NCI-H446 treated with DMSO at 0.1 percent for 48 hours (cell line): ENCODE results near the gene ATXN1.
A peak's percentile ranks its signal among the peaks of the same experiment; 100 is the strongest.

Source experiments
- DNase-seq: peaks from one replicate; lab custom pipeline; 2025; lab: John Stamatoyannopoulos, UW

ATXN1 gene

GRCh38 chr6:16762268-16762549, 949 bp upstream of the ATXN1 start:
- DNase-seq: peak; percentile 34

DNA sequence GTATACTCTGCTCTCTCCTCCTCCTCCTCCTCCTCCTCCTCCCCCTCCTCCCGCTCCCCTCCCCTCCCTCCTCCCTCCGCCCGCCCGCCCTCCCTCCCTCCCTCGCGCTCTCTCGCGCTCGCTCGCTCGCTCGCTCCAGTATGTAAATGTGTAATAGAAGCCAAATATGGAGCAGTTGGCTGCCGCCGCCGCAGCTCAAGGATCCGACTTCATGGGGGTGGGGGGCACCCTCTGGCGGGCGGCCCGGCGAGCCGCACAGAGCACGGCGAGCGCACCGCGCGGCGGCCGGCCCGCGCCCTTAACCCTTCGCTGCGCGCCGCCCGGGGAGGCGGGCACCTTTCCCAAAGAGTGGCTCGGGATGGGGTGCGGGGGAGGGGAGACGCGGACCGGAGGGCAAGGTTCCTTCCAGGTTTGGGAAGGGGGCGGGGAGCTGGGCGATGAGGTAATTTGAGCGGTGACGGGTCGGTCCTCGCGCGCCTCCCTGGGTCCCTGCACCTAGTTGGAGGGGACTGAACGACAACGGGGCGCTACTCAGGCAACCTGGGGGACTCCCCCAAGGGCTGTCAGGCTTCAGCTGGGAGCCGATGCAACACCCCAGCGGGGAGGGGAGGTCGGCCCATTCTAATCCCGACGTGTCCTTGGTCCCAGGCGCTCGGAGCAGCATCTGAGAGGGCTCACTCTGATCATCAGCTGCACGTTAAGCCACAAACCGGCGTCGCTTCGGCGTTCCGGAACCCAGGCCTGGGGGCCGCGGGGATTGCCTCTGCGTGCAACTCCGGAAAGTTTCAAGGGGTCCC, 409 bp upstream of the ATXN1 start:
- peak; percentile 89 for DNase-seq

GRCh38 chr6:16759646-16760515, 1.4 kb downstream of the ATXN1 start:
- DNase-seq: peak; percentile 63

- DNase-seq: no peak
These were observed 2.0 kb downstream of the ATXN1 start for GRCh38 chr6:16759181-16759645.

DNA sequence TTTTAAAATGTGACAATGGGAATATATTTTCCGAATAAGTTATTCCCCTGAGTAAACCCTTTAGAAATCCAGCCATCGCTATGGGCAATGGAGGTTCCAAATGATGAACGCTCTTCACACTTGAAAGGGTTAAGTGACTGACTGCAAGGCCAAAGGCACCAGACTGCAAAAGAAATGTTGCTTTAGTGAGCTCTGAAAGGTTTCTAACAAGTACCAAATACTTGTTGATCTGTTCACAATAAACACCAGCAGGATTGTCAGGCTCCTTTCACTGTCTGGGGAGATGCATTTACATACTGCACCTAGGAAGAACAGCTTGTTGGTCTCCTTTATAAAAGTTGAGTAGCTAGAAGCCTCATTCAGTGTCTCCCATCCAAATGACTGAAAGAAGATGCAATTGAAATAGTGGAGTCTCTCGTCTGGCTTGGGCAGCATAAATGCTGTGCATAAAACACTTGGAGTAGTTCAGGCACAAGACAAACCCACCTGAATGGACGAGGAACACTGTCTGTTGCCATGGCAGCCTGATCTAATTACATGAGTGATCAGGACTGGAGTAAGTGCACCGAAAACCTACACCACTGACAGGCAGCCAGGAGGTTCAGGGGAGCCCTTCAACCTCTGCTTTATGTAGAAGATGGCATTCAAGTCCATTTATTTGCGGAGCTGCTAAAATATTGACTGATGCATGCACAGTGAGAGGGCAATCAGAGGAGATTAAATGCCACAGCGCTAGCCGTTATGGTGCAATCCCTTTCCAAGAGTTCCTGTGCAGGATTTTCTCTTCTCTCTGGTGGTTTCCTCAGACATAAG, 2.9 kb downstream of the ATXN1 start:
- DNase-seq: no peak

DNA sequence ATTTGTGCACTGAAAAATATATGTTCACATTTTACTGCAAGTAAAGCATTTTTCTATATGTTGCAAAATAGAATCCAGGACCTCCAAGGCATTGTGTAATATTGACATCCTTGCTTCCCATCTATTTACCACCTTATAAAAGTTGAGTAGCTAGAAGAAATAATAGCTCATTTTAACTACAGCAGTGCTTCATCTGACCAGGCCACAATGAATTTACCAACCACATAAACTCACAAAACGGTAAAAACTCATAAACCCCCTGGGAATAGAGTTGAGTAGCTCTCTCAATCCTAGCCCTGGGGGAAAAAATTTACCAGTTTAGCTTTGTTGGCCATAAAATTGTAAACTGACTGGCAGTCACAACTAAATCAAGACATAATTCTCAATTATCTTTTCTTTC, 3.9 kb downstream of the ATXN1 start:
- no peak for DNase-seq

- no peak for DNase-seq
These were observed 4.5 kb downstream of the ATXN1 start for GRCh38 chr6:16756660-16757255.

GRCh38 chr6:16755544-16755943, 5.7 kb downstream of the ATXN1 start:
- DNase-seq: no peak

- no peak for DNase-seq
These were observed 6.4 kb downstream of the ATXN1 start for GRCh38 chr6:16754876-16755275.

- DNase-seq: no peak
These were observed 7.0 kb downstream of the ATXN1 start for GRCh38 chr6:16754274-16754673.

GRCh38 chr6:16753341-16753740, 7.9 kb downstream of the ATXN1 start:
- no peak for DNase-seq

DNA sequence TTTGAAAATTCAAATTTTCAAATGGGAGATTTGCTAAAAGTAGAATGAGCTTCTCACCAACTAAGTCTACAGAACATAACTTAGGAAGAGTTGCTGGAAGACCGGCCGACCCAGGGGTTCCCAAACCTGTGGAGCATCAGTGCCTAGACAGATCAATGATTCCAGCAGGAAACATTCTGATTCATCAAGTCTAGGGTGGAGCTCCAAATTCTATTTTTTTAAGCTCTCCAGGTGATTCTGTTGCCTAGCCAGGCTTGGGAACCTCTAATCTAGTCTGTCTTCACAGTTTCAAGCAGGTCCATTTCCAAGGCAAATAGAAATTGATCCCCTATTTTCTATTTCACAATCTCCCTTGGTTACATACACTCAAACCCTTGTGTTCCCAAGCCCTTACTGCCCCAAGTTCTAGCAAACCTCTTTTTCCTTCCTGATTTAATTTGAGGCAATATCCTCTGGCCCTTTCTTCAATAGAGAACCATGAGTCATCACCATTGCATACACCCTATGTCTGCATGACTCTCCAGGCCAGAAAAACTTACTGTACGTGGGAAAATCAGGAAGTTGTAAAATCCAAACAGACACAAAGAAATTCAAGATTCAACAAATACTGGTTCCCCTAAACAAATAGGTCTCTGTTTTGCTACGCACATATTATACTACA, 8.9 kb downstream of the ATXN1 start:
- no peak for DNase-seq

GRCh38 chr6:16751251-16751946, 9.9 kb downstream of the ATXN1 start:
- DNase-seq: no peak

GRCh38 chr6:16750566-16750965, 10.7 kb downstream of the ATXN1 start:
- DNase-seq: no peak

DNA sequence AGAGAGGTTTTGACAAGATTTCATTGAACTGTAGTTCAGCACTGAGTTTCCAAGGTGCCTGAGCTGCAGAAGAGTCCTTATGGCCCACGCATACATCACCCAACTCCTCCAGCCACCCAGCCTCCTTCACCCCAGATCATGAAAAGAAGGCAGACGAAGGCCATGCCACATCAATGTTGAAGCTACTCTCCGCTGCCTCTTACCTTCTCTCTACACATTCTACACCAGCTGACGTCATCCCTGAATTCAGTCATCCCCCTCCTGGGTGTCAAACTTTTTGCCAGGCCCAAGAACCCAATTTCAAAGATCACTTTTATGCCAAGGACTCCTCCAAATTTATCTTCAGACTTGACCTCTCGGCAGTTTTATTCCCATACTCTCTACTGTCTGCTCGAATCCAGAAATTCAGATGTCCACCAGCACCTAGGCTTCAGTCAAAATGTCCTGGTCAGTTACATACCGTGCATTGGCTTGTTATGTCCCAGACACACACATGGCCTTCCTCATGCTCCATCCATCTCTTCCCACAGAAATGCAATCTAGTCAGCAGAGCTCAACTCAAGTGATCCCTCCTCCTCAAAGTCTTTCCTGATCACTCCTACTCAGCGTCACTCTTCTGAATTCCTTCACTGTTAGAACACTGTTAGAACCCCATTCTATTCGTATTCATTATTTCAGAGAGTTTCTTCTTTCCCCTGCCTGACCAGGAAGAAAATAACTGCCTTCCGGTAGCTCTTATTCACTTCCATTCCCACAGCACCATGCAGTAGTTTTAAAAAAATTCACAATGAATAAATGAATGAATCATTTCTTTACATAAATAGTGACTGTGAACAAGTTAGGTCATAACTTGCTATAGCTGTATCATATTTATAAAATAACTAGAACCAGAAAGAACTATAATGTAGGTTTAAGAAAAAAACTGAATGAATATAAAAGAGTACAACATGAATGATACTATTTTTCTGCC, 11.5 kb downstream of the ATXN1 start:
- DNase-seq: no peak

- DNase-seq: no peak
These were observed 13.3 kb downstream of the ATXN1 start for GRCh38 chr6:16748025-16748319.

GRCh38 chr6:16747232-16748024, 13.8 kb downstream of the ATXN1 start:
- DNase-seq: peak; percentile 93

DNA sequence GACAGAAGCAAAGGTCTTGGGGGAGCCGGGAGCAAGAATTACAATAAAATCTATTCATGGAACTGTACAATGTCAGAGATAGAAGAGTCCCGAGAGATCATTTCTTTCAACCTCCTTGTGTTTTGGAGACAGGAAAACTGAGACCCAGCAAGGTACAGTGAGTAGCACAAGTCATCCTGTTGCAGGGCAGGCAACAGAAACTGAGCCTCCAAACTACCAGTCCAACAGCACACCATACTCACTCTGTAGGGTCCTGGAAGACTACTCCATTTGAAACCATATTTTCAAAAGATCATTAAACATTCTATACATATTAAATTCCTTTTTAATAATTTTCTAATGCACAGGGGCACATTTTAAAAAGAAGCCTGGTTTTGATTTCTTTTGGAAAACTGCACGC, 14.4 kb downstream of the ATXN1 start:
- no peak for DNase-seq

- no peak for DNase-seq
These were observed 14.9 kb downstream of the ATXN1 start for GRCh38 chr6:16746401-16746800.
